Measurements from ENCODE around the gene MAN1A1. TPM values are rescaled to one million over a fixed set of nuclear protein-coding genes. Genes with fewer than 3 reads are reported as not detected.

MAN1A1 gene
- total RNA-seq, 1 experiment from 2014 or later = 14.1 TPM

- no peak for DNase-seq (ENCODE audit: low spot score)
Observed at GRCh38 chr6:119346450-119346849, 3.1 kb downstream of the MAN1A1 start.

- DNase-seq (ENCODE audit: low spot score) = no peak
Observed at GRCh38 chr6:119345114-119345513, 4.4 kb downstream of the MAN1A1 start.

- DNase-seq (ENCODE audit: low spot score) = no peak
Observed at GRCh38 chr6:119344306-119344705, 5.3 kb downstream of the MAN1A1 start.

- DNase-seq (ENCODE audit: low spot score) = no peak
Observed at GRCh38 chr6:119343573-119344146, 5.9 kb downstream of the MAN1A1 start.

- DNase-seq (ENCODE audit: low spot score) = no peak
Observed at GRCh38 chr6:119343167-119343566, 6.4 kb downstream of the MAN1A1 start.

GRCh38 chr6:119342430-119342829, 7.1 kb downstream of the MAN1A1 start:
- no peak for DNase-seq (ENCODE audit: low spot score)

- no peak for DNase-seq (ENCODE audit: low spot score)
Observed at GRCh38 chr6:119340796-119341487, 8.6 kb downstream of the MAN1A1 start.

- no peak for DNase-seq (ENCODE audit: low spot score)
Observed at GRCh38 chr6:119339941-119340456, 9.6 kb downstream of the MAN1A1 start.

GRCh38 chr6:119337762-119338161, 11.8 kb downstream of the MAN1A1 start:
- no peak for DNase-seq (ENCODE audit: low spot score)

- no peak for DNase-seq (ENCODE audit: low spot score)
Observed at GRCh38 chr6:119337252-119337651, 12.3 kb downstream of the MAN1A1 start.

GRCh38 chr6:119334535-119335264, 14.9 kb downstream of the MAN1A1 start:
- no peak for DNase-seq (ENCODE audit: low spot score)

- DNase-seq (ENCODE audit: low spot score) = peak; percentile 6
Observed at GRCh38 chr6:119333707-119334295, 15.8 kb downstream of the MAN1A1 start.

- DNase-seq (ENCODE audit: low spot score) = no peak
Observed at GRCh38 chr6:119333063-119333609, 16.4 kb downstream of the MAN1A1 start.

- no peak for DNase-seq (ENCODE audit: low spot score)
Observed at GRCh38 chr6:119331663-119332286, 17.8 kb downstream of the MAN1A1 start.

GRCh38 chr6:119330520-119331113, 18.9 kb downstream of the MAN1A1 start:
- no peak for DNase-seq (ENCODE audit: low spot score)

GRCh38 chr6:119329794-119330180, 19.8 kb downstream of the MAN1A1 start:
- DNase-seq (ENCODE audit: low spot score) = no peak

GRCh38 chr6:119328892-119329793, 20.4 kb downstream of the MAN1A1 start:
- no peak for DNase-seq (ENCODE audit: low spot score)

GRCh38 chr6:119328254-119328653, 21.3 kb downstream of the MAN1A1 start:
- DNase-seq (ENCODE audit: low spot score) = no peak

- no peak for DNase-seq (ENCODE audit: low spot score)
Observed at GRCh38 chr6:119327810-119328209, 21.8 kb downstream of the MAN1A1 start.

All from H4 (cell line).